HepG2 (cell line): ENCODE results near the gene GPAT3. TPM values are rescaled to one million over a fixed set of nuclear protein-coding genes. Genes with fewer than 3 reads are reported as not detected.

ENCODE experiments used
- HES4 ChIP-seq: sonication (generic); formaldehyde crosslinking; IDR thresholded peaks from 2 replicates; pipeline ENCODE4 v1.9.0; 2021; ENCODE audit warnings: mild to moderate bottlenecking, missing genetic modification reagents, borderline replicate concordance
- HNRNPL ChIP-seq: fragments of 200-400 bp; formaldehyde crosslinking; IDR thresholded peaks from 2 replicates; pipeline ENCODE4 v1.6.1; 2017; ENCODE audit warnings: mild to moderate bottlenecking, low read depth, low read length
- ISL2 ChIP-seq: sonication (generic); formaldehyde crosslinking; IDR thresholded peaks from 2 replicates; pipeline ENCODE4 v1.5.0; 2020; ENCODE audit warnings: missing genetic modification reagents
- MAZ ChIP-seq, 2 experiments: sonication (generic) in 1 of 2; formaldehyde crosslinking in 1 of 2; IDR thresholded peaks; 2 replicates each; pipeline versions ENCODE4 v1.5.0 to v1.6.1; 2012 to 2020; ENCODE audit warnings: low read depth in 2 of 2, mild to moderate bottlenecking in 2 of 2, borderline replicate concordance in 1 of 2, improper control_type of control experiment in 1 of 2, low read length in 1 of 2, missing genetic modification reagents in 1 of 2, moderate library complexity in 1 of 2
- NFYB ChIP-seq: sonication (generic); formaldehyde crosslinking; IDR thresholded peaks from 2 replicates; pipeline ENCODE4 v1.4.0; 2020; ENCODE audit warnings: missing genetic modification reagents
- PAF1 ChIP-seq: IDR thresholded peaks from 2 replicates; pipeline ENCODE4 v1.6.1; 2016; ENCODE audit warnings: missing genetic modification reagents, missing compliant biosample characterization
- RFXAP ChIP-seq: sonication (generic); formaldehyde crosslinking; IDR thresholded peaks from 2 replicates; pipeline ENCODE4 v1.4.0; 2020; ENCODE audit warnings: missing genetic modification reagents, borderline replicate concordance
- RXRA ChIP-seq: sonication (generic); formaldehyde crosslinking; IDR thresholded peaks from 2 replicates; pipeline ENCODE4 v1.5.1; 2020; ENCODE audit warnings: missing genetic modification reagents
- SAP130 ChIP-seq: IDR thresholded peaks from 2 replicates; pipeline ENCODE4 v1.6.1; 2016; ENCODE audit warnings: low read depth
- SPEN ChIP-seq: sonication (generic); formaldehyde crosslinking; IDR thresholded peaks from 2 replicates; pipeline ENCODE4 v1.5.1; 2020; ENCODE audit warnings: low read depth, mild to moderate bottlenecking, missing genetic modification reagents
- TGIF2 ChIP-seq: IDR thresholded peaks from 2 replicates; pipeline ENCODE4 v1.6.1; 2016; ENCODE audit warnings: control low read depth, missing compliant biosample characterization
- ZMYM2 ChIP-seq: sonication (generic); formaldehyde crosslinking; IDR thresholded peaks from 2 replicates; pipeline ENCODE4 v1.8.0; 2022; ENCODE audit warnings: mild to moderate bottlenecking, missing genetic modification reagents
- ZNF350 ChIP-seq: sonication (generic); formaldehyde crosslinking; IDR thresholded peaks from 2 replicates; pipeline ENCODE4 v1.4.0; 2020; ENCODE audit warnings: mild to moderate bottlenecking, low read depth, missing genetic modification reagents, borderline replicate concordance
- polyA plus RNA-seq, 8 experiments: library from polyadenylated mRNA; depleted of rRNA in 3 of 8; stranded (reverse) in 7 of 8; unstranded in 1 of 8; fragments of >200 nt; fragmentation: Illumina TruSeq in 4 of 8; extraction: Trizol in 4 of 8; gene quantifications; 2 replicates each; pipeline versions ENCODE4 v1.2.1 to v1.2.3, GENCODE V29; 2011 to 2016; ENCODE audit warnings: low read depth in 4 of 8, missing spikeins in 1 of 8, mixed read lengths in 1 of 8; ENCODE audit not compliant: insufficient read depth in 1 of 8
- total RNA-seq, 5 experiments: library from RNA; depleted of rRNA; stranded (reverse); fragments of >200 nt; fragmentation: Illumina TruSeq; extraction: Trizol; gene quantifications; 2 replicates each; pipeline ENCODE4 v1.2.3, GENCODE V29; 2016; ENCODE audit warnings: low read depth in 1 of 5
- TF ChIP-seq, protein P1 (sequence below): IDR thresholded peaks from 2 replicates; pipeline ENCODE4 v1.6.1; 2016; ENCODE audit warnings: mild to moderate bottlenecking
- TF ChIP-seq, protein P2 (sequence below): sonication (generic); formaldehyde crosslinking; IDR thresholded peaks from 2 replicates; pipeline ENCODE4 v1.4.0; 2020; ENCODE audit warnings: mild to moderate bottlenecking, missing genetic modification reagents
- TF ChIP-seq, protein P3 (sequence below): sonication (generic); formaldehyde crosslinking; IDR thresholded peaks from 2 replicates; pipeline ENCODE4 v1.5.1; 2020; ENCODE audit warnings: mild to moderate bottlenecking, missing genetic modification reagents, moderate library complexity
- TF ChIP-seq, protein P4 (sequence below): sonication (generic); formaldehyde crosslinking; IDR thresholded peaks from 2 replicates; pipeline ENCODE4 v1.8.0; 2022; ENCODE audit warnings: low read depth, missing genetic modification reagents

GPAT3 gene
- total and polyA plus RNA-seq, 2 of the 13 experiments (the other 11 are each of a cell fraction or from before 2014, with no cell fraction given): 2.4 to 2.6 TPM

DNA sequence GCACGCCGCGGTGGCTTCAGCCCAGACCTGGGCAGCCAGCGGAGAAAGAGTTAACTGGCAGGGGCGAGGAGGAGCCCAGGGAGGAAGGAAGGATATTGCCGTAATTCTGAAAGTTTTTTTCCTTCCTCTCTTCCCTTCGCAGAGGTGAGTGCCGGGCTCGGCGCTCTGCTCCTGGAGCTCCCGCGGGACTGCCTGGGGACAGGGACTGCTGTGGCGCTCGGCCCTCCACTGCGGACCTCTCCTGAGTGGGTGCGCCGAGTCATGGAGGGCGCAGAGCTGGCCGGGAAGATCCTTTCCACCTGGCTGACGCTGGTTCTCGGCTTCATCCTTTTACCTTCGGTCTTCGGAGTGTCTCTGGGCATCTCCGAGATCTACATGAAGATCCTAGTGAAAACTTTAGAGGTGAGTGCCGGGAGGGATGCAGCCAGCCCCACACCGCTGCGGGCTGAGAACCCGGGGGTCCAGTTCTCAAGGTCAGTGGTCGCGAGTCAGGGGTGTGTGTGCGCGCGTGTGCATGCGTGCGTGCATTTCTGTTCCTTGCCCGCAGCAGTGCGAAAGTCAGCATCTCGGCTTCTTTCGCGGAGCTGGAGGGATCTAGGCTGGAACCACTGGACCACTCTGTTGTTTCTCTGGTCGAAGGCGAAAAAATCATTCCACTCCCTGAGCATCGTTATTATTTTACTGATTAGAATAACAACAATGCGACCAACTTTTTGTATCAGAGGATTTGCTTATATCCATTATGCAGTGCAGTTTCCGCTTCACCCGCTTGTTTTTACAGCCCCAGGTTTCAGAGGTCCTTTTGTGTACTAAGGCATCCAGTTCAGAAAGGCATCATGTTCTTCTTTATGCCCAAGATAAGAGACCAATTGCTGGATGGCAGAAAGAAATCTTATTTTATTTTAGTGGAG lies 709 bp downstream of the GPAT3 start (continued):
- TF ChIP-seq RXRA (CRISPR knock-in tag) (no peak), ZMYM2 (CRISPR knock-in tag) (0 out of 2 replicates have a peak, but pooled peaks have one; percentile 10), HES4 (CRISPR knock-in tag) (0 out of 2 replicates have a peak, but pooled peaks have one; percentile 47), RFXAP (CRISPR knock-in tag) (0 out of 2 replicates have a peak, but pooled peaks have one; percentile 24), PAF1 (CRISPR knock-in tag) (no peak), SPEN (no peak), SAP130 (CRISPR knock-in tag) (peak; percentile 11; the same call in 1 of the 2 replicates), ISL2 (peak; percentile 28; the same call in 1 of the 2 replicates), TGIF2 (CRISPR knock-in tag) (no peak), MAZ (IDR thresholded peaks at IDR 0.05; ENCODE audit: borderline replicate concordance, low read depth, low read length) (no peak), MAZ (CRISPR knock-in tag; IDR thresholded peaks at IDR 0.05; ENCODE audit: low read depth) (no peak; the same call in 1 of the 2 replicates), ZNF350 (CRISPR knock-in tag) (0 out of 2 replicates have a peak, but pooled peaks have one; percentile 20), NFYB (CRISPR knock-in tag) (no peak), HNRNPL (peak; percentile 2; the same call in 1 of the 2 replicates)
- TF ChIP-seq, protein P1, sequence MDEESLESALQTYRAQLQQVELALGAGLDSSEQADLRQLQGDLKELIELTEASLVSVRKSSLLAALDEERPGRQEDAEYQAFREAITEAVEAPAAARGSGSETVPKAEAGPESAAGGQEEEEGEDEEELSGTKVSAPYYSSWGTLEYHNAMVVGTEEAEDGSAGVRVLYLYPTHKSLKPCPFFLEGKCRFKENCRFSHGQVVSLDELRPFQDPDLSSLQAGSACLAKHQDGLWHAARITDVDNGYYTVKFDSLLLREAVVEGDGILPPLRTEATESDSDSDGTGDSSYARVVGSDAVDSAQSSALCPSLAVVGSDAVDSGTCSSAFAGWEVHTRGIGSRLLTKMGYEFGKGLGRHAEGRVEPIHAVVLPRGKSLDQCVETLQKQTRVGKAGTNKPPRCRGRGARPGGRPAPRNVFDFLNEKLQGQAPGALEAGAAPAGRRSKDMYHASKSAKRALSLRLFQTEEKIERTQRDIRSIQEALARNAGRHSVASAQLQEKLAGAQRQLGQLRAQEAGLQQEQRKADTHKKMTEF: 0 out of 2 replicates have a peak, but pooled peaks have one; percentile 12
- TF ChIP-seq, protein P2, sequence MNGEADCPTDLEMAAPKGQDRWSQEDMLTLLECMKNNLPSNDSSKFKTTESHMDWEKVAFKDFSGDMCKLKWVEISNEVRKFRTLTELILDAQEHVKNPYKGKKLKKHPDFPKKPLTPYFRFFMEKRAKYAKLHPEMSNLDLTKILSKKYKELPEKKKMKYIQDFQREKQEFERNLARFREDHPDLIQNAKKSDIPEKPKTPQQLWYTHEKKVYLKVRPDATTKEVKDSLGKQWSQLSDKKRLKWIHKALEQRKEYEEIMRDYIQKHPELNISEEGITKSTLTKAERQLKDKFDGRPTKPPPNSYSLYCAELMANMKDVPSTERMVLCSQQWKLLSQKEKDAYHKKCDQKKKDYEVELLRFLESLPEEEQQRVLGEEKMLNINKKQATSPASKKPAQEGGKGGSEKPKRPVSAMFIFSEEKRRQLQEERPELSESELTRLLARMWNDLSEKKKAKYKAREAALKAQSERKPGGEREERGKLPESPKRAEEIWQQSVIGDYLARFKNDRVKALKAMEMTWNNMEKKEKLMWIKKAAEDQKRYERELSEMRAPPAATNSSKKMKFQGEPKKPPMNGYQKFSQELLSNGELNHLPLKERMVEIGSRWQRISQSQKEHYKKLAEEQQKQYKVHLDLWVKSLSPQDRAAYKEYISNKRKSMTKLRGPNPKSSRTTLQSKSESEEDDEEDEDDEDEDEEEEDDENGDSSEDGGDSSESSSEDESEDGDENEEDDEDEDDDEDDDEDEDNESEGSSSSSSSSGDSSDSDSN: peak; percentile 13; the same call in 1 of the 2 replicates
- TF ChIP-seq, protein P3, sequence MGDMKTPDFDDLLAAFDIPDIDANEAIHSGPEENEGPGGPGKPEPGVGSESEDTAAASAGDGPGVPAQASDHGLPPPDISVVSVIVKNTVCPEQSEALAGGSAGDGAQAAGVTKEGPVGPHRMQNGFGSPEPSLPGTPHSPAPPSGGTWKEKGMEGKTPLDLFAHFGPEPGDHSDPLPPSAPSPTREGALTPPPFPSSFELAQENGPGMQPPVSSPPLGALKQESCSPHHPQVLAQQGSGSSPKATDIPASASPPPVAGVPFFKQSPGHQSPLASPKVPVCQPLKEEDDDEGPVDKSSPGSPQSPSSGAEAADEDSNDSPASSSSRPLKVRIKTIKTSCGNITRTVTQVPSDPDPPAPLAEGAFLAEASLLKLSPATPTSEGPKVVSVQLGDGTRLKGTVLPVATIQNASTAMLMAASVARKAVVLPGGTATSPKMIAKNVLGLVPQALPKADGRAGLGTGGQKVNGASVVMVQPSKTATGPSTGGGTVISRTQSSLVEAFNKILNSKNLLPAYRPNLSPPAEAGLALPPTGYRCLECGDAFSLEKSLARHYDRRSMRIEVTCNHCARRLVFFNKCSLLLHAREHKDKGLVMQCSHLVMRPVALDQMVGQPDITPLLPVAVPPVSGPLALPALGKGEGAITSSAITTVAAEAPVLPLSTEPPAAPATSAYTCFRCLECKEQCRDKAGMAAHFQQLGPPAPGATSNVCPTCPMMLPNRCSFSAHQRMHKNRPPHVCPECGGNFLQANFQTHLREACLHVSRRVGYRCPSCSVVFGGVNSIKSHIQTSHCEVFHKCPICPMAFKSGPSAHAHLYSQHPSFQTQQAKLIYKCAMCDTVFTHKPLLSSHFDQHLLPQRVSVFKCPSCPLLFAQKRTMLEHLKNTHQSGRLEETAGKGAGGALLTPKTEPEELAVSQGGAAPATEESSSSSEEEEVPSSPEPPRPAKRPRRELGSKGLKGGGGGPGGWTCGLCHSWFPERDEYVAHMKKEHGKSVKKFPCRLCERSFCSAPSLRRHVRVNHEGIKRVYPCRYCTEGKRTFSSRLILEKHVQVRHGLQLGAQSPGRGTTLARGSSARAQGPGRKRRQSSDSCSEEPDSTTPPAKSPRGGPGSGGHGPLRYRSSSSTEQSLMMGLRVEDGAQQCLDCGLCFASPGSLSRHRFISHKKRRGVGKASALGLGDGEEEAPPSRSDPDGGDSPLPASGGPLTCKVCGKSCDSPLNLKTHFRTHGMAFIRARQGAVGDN: peak; percentile 56
- TF ChIP-seq, protein P4, sequence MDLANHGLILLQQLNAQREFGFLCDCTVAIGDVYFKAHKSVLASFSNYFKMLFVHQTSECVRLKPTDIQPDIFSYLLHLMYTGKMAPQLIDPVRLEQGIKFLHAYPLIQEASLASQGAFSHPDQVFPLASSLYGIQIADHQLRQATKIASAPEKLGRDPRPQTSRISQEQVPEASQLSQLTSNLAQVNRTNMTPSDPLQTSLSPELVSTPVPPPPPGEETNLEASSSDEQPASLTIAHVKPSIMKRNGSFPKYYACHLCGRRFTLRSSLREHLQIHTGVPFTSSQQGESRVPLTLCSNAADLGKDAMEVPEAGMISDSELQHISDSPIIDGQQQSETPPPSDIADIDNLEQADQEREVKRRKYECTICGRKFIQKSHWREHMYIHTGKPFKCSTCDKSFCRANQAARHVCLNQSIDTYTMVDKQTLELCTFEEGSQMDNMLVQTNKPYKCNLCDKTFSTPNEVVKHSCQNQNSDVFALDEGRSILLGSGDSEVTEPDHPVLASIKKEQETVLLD (CRISPR knock-in tag): 0 out of 2 replicates have a peak, but pooled peaks have one; percentile 19
